GM12873 (cell line): ENCODE results near the gene AGFG1.

Experiments
- CTCF ChIP-seq: IDR thresholded peaks from 2 replicates; pipeline ENCODE4 v1.5.1; 2012; ENCODE audit warnings: low read depth, mild to moderate bottlenecking, moderate library complexity, low read length, control low read depth; ENCODE audit not compliant: insufficient read depth; ENCODE audit errors: missing control alignments

The AGFG1 gene

GRCh38 chr2:227439214-227439613, 32.7 kb upstream of the AGFG1 start:
- TF ChIP-seq CTCF = no peak

- no peak for TF ChIP-seq CTCF
Observed at GRCh38 chr2:227442639-227443038, 29.3 kb upstream of the AGFG1 start.

GRCh38 chr2:227443889-227444568, 27.9 kb upstream of the AGFG1 start:
- no peak for TF ChIP-seq CTCF

GRCh38 chr2:227447606-227448005, 24.4 kb upstream of the AGFG1 start:
- TF ChIP-seq CTCF = no peak

- no peak for TF ChIP-seq CTCF
Observed at GRCh38 chr2:227450311-227450841, 21.6 kb upstream of the AGFG1 start.

GRCh38 chr2:227450926-227451654, 20.9 kb upstream of the AGFG1 start:
- TF ChIP-seq CTCF = no peak

GRCh38 chr2:227451655-227451992, 20.3 kb upstream of the AGFG1 start:
- TF ChIP-seq CTCF = no peak
